Femur (tissue), 1 donor: ENCODE data around the gene XPC.
"Not testable (repeated sequence)": the region's sequence is repeated elsewhere in the genome, so short reads cannot be mapped to it uniquely, and the experiment has no call there.

Experiments used
- DNase-seq: peaks from one replicate; pipeline ENCODE4 v3.0.0-alpha.2; 2017

XPC gene

DNA sequence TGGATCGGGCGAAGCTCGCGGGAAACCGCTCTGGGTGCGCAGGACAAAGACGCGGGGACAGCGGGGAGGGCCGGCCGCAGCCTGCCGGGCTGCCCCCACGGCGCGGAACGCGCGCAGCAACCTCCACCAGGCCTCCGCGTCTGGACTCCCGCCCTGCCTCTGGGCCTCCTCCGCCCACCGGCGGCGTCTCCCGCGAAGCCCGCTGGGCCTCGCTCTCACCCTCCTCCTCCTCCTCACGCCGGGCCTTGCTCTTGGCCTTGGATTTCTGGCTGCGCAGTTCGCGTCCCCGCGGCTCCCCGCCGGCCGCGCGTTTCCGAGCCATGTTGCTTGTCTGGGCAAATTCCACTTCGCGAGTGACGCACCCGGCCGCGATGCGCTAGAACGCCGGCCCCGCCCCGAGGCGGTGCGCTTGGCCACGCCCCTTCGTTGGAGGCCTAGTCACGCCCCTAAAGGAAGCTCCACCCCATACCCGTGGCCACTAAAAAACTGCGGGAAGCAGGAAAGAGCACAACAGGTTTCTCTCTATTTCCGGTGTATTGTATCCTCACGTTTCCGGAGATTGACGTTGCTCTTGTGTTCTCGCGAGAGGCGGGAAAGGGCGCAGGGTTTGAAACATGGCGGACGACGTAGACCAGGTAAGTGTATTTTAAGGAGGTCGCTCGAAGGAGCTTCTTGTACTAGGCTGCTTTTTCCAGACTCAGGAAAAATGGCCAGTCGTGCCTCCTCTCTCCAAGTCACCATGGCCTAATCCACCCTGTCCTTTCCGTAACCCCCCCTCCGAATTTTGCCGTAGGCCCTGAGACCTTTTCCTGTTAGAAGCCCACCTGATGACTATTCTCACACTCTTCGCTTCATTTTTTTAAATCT, at the start of gene XPC, which contains the start of gene LSM3:
Gene XPC (minus strand): TSS at position 355 of the 867 bp plus-strand sequence. CDS start 33 bp downstream, at position 322.
Gene LSM3 (plus strand): TSS at position 571 of the 867 bp plus-strand sequence. CDS start 44 bp downstream, at position 615.
- peak; percentile 98 for DNase-seq

DNA sequence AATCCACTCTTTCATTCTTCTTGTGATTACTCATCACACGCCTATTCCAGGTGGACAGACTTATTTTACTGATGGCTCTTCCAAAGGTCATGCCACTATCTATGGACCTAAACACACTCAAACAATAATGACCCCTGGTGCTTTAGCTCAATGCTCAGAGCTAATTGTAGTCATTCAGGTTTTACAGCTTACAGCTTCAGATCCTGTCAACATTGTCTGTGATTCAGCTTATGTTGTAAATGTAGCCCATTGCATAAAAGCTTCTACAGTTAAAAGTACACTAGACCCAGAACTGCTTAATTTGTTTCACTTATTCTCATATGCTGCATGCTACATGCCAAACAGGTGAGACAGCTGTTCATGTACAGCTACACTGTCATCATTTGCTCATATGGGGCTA, 49.5 kb upstream of the XPC start:
- DNase-seq: no peak

DNA sequence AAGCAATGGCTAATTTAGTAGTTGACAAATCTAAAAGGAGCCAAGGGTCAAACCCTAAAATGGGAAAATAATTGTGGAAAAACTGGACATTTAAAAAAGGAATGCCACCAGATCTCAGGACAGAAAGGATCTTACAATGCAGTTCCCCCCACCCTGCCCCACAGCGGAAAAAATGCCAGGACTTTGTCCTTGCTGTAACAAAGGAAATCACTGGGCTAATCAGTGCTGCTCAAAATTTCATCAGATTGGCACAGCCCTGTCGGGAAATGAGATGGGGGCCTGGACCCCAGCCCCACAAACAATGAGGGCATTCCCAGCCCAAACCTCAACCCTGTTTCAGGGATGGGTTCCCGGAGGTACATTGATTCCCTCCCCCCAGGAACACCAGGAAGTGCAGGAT, 48.0 kb upstream of the XPC start:
- DNase-seq: not testable (repeated sequence)

DNA sequence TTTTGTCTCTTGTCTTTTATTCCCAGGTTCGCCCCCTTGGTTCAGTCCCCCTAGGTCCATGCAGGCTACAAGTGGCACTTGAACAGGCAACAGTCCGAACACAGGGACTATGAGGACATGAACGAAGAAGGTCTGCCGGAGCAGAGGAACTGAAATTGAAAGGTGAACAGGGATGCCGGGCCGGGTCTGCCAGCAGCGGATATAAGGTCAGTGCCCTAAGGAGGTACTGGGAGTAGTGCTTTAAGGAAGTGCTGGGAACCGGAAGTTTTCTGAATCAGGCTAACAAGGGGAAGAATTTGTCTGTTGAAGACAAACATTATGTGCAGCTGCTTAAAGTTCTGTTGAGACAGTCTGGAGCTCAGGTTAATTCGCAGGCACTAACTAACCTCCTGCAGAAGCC, 47.0 kb upstream of the XPC start:
- no peak for DNase-seq

DNA sequence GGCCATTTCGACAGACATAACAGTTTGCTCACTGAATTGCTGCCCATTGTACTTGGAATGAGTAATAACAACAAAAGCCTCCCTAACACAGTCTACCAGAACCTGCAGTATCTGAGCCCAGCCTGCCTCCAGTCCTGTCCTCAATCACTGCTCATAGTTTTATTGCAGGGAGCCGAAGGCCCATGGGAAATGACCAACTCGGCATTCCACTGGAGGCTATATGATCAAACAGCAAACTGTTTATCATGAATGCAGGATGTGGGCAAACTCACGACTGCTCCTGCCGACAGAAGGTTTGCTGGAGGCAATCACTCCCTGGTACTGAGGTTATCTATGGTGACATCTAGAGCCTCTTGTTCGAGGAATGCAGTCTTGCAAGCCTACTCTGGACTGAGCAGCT, 46.5 kb upstream of the XPC start:
- no peak for DNase-seq

DNA sequence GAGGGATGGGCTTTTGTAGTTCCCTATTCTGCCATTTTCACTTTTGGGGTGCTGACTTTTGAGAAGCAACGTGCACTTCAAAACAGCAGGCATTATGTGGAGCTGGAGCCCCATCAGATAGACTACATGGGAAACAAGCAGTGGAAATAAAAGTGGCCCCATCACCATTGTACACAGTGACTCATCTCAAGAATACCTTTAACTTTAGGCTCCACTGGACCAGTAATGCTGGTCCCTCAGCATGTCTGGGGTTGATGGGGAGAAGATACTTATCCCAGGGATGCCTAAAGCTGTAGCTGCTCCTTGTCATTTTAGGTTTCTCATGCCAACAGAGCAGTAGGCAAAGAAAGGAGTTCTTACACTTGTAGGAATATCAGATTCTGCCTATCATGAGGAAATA, 45.2 kb upstream of the XPC start:
- DNase-seq: no peak

DNA sequence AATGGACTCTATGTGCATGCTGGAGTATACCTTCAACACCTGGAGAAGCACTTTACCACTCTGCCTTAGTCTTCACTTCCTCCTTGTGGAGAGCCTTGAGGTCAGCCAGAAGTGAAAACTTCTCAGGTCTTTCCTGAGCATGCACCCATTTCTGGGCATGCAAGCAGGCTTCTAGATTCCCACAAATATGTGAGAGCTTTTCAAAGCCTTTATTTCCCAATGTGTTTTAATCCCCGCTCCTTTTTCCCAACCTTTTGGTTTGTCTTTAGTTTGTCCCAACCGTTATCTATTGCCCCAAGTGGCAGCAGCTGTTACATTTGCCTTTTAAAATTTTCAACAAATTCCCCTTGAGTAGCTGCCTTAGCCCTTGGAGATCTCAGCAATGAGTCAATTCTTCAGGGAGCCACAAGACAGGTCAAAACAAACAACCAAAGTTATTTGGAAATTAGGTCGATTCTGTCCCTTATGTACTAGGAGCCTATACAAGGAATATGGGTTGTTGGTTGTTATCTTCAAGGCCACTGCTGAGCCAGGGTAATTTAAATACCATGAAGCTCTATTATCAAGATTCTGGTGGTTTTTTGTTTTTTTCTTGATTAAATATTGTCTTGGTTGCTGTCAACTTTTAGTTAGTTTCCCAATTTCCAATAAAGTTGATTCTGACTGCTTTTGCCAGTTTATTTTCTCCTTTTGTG, 44.6 kb upstream of the XPC start:
- no peak for DNase-seq

DNA sequence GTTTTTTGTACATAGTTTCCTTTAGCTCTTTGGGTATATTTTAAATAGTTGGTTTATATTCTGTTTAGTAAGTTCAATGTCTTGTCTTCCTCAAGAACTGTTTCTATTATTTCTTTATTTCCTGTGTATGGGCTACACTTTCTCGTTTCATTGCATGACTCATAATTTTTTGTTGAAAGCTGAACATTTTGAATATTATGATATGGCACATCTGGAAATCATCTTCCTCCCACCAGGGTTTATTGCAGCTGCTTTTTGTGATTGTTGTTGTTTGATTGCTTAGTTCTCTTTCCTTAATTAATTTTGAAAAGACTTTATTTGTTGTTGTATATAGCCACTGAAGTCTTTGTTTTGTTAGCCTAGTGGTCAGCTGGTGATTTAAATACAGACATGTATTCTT, 44.1 kb upstream of the XPC start:
- DNase-seq: no peak

DNA sequence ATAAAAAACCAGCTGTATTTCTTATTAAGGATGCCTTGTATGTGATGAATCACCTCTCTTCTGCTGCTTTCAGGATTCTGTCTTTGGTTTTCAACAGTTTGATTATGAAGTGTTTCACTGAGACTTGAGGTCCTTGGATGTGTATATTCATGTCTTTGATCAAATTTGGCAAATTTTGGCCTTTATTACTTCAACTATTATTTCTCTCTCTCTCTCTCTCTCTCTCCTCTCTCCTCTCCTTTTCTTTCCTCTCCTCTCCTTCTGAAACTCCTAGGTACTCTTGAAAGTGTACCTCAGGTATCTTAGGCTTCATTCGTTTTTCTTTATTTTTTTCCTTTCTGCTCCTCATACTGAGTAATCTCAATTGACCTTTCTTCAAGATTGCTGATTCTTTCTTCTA, 43.5 kb upstream of the XPC start:
- no peak for DNase-seq

DNA sequence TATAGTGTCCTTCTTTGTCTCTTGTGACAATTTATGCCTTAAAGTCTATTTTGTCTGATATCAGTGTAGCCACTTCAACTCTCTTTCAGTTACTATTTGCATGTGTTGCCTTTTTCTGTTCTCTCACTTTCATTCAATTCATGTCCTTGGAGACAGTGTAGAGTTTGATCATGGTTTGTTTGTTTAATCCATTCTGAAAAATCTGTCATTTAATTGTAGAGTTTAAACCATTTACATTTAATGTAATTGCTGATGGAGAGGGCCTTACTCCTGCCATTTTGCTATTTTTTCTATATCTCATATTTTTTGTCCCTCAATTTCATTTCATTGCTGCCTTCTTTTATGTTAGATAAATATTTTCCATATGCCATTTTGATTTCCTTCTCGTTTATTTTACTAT, 42.5 kb upstream of the XPC start:
- DNase-seq: no peak

DNA sequence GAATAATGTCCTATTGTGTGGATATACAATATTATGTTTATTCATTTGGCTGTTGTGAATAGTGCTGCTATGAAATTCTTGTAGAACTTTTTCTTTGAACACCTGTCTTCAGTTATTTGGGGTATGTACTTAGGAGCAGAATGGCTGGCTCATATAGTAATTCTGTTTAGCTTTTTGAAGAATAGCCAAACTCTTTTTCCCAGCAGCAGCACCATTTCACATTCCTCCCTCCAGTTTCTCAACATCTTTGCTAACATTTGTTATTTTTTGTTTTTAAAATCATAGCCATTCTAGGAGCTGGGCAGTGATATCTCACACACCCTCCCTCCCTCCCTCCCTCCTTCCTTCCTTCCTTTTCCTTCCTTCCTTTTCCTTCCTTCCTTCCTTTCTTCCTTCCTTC, 40.0 kb upstream of the XPC start:
- DNase-seq: no peak

DNA sequence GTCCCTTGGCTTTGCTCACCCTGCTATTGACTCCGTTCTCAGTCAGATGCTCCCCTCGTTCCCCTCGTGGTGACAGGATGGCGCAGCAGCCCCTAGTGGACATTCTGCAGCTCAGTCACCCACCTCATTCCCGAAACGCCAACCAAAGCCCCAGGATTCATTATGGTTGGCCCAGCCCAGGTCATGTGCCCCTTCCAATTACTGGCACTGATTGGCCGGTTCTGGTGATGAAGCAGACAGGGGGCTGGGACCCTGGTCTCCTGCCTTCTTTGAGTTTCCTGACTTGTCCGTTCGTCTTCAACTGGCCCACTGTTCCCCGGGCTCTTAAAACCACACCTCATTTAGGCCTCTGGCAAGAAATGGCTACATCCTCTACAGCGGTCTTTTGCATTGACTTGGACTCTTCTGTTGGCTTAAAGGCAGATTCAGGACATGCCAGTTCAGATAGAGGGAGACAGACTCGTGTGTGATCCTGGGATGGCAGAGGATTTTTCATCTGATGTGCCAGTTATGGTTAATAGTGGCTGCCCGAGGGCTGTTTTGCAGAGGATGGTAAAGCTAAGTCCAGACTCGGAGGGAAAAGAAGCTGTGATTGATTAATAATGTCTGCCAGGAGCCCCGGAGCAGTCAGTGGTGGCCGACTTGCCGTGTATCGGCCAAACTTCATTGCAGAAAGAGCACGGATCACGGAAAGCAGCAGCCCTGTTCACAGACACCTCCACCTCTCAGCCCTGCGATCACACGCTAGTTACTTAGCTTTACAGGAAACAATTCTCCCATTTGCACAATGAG, 38.1 kb upstream of the XPC start:
- DNase-seq: peak; percentile 88

DNA sequence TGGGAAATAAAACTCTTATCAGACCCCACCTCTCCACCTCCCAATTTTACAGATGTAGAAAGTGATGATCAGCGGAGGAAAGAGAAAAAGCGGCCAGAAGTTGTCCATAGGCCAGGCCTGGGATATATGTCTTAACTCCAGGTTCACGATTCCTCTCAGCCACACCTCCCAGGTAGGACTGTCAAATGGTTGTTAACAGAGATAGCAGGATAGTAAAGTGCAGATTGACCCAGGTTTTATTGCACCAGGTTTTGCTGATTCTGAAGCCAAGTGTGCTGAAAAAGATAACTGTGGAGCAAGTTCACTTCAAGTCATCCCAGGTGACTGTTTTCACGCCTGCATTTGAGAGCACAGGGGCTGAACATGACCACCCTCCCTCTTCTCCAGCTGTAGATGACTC, 36.4 kb upstream of the XPC start:
- no peak for DNase-seq

DNA sequence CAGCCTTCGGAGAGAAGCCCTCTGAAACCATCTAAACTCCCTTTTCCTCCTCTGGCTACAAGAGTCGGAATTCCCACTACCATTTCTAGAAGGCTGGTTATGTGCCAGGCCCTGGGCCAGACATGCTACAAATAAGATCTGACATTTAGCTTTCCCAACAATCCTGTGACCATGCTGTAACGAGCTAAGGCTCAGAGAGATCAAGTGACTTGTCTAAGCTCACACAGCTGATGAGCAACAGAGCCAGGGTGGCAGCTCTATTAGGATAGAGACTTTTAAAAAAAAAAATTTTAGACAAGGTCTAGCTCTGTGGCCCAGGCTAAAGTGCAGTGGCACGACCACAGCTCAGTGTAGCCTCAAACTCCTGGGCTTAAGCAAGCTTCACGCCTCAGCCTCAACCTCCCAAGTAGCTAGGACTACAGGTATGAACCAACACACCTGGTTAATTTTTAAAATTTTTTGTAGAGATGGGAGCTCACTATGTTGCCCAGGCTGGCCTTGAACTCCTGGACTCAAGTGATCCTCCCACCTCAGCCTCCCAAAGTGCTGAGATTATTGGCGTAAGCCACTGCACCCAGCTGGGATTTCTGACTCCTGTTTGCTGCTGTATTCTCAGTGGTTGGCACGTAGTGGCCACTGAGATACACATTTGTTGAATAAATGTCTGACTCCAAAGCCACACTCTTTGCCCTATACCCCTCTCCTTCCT, 34.8 kb upstream of the XPC start:
- no peak for DNase-seq

DNA sequence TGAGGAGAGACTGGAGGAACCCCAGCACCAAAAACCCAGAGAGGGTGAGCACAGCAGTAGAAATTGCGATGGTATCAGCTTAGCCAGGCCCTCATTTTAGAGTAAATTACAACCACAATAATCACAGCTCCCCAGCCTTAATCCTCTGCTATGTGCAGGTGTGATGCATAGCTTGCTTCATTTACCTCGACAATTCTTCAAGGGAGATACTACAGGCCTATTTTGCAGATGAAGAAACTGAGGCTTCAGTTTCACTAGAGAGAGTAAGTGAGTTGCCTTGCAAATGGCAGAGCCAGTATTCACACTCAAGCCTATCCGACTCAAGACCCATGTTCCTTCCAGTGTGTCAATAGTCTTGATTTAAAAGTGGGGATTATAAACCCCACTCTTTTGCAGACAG, 33.6 kb upstream of the XPC start:
- no peak for DNase-seq

DNA sequence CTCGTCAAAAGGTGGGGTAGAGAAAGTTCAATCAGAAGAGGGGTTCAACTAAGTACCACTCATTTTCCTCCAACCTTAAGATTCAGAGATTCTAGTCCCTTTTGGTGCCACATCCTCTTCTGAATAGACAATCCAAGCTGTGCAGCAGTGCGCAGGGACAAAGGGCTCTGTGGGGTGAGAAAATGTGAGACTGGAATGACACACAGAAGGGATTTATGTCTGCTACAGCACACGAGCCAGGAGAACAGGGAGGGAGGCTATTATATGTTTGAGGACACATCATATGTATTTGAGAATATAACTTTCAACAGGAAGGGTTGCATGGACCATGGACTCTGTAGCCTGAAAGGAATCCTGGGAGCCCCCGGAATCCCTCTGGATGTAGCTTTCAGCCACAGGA, 33.2 kb upstream of the XPC start:
- no peak for DNase-seq

DNA sequence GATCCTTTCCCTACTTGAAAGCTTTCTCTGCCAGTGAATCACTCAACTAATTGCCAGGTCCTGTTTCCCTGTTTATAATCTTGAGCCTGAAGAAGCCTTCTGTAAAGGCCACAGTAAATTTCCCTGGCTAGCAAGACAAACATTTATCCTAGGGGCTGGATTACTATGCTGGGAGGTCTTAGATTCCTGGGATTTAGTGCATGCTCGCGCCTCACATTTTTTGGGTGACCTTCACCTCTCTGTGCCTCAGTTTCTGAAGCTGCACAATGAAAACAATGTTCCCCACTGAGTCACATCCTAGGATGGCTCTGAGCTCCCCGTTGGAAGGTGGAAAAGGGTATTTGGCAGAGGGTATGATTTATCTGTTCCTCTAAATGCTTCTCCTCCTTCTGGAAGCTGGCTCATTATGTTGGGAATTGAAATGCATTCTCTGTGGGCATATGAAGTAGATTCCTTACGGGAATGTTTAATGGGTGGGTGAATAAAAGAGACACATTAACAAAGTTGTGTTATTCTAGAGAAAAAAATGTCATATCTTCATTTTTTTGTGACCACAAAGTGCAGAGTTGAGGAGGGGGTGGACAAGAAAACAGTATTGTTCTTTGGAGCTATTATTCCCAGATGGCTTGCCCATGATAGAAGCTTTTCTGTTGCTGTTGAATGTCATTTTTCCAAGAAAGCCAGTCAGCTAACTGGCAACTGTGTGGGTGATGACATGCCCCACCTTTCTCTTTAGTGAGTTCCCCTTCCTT, 32.6 kb upstream of the XPC start:
- DNase-seq: no peak

DNA sequence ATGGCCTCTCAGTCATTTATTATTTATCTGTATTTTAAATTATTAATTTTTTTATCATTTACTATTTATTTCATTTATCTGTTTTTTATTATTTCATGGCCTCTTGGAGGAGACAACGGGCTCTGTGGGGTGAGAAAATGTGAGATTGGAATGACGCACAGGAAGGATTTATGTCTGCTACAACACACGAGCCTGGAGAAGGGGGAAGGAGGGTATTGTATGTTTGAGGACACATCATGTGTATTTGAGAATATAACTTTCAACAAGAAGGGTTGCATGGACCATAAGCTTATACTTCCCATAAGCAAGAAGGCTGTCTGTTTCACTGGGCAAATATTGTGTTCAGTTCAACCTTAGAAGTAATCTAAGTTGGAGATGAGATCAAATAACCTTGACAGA, 31.9 kb upstream of the XPC start:
- DNase-seq: no peak

DNA sequence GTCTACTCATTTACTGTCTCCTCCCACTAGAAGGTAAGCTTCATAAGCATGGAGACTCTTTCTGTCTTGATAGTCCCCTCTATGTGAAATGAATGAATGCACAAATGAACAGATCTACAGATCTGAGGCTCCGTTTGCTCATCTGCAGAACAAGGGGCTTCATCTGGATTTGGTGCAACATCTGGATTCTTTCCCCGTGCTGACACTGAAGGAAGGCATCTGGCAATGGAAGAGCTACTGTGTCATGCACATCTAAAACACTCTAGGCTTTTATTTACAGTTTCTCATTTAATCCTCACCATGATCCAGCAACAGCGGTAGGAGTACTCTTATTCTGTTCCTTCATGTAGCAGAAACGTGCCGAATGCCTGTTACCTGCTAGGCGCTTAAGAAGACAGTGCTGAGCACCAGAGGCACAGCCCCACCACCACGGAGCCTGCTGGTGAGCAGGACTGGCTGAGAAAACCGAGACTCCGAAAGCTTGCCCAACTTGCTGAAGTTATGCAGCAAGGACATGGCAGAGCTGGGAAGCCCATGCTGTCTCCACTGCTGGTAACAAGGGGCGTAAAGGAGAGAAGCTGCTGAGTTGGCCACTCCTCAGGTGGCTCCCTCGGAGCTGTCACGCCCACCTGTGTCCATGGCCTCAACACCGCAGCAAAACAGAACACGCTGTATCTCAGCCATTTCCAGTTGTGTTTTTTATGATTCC, 31.3 kb upstream of the XPC start:
- DNase-seq: no peak

DNA sequence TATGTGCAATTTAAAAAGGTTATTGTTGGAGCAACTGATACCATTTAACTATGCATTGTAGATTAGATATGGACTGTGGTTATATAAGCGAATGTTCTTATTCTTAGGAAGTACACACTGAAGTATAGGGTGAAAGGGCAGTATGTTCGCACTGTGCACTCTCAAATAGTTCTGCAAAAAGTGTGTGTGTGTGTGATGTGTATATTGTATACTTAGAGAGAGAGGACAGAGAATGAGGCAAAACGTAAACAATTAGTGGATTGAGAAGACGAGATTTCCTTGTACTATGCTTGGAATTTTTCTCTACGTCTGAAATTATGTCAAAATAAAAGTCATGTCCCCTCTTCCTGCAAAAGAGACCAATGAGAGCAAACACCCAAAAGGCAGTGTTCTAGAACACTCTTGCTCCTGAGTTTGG, 30.6 kb upstream of the XPC start:
- DNase-seq: no peak

DNA sequence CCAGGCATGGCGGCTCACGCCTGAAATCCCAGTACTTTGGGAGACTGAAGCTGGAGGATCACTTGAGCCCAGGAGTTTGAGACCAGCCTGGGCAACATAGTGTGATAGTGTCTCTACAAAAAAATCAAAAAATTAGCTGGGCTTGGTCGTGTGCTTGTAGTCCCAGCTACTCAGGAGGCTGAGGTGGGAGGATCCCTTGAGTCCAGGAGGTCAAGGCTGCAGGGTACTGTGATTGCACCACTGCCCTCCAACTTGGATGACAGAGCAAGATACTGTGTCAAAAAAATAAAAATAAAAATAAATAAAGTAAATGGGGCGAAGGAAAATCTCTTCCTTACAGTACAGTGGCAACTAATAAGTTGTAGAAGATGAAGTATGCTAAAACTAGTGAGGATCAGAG, 29.8 kb upstream of the XPC start:
- DNase-seq: no peak
